K562 (cell line): Measurements from ENCODE around the gene ZBTB8A.

ENCODE experiments used
- CTCF ChIP-seq, 3 experiments: IDR thresholded peaks in 2 of 3; conservative IDR thresholded peaks in 1 of 3; 2 replicates each; pipeline ENCODE4 v1.5.1; 2011 to 2012; ENCODE audit warnings: low read length in 3 of 3, mild to moderate bottlenecking in 3 of 3, control low read depth in 2 of 3, improper control_type of control experiment in 1 of 3, inconsistent platforms in 1 of 3, low read depth in 1 of 3, mixed read lengths in 1 of 3, moderate library complexity in 1 of 3; ENCODE audit not compliant: insufficient read depth in 2 of 3
- EP400 ChIP-seq: fragments of 450-650 bp; IDR thresholded peaks from 2 replicates; pipeline ENCODE4 v1.6.1; 2017; ENCODE audit warnings: antibody characterized with exemption, mild to moderate bottlenecking, moderate library complexity
- ESRRB ChIP-seq: fragments of 250-450 bp; sonication (Bioruptor Pico); IDR thresholded peaks from 2 replicates; pipeline ENCODE4 v1.5.0; 2020; ENCODE audit warnings: mild to moderate bottlenecking, moderate library complexity, borderline replicate concordance
- EZH2 ChIP-seq: IDR thresholded peaks from 2 replicates; pipeline ENCODE4 v1.6.1; 2012; ENCODE audit warnings: low read depth, mild to moderate bottlenecking, inconsistent platforms, low read length, borderline replicate concordance
- FUS ChIP-seq: fragments of 200-400 bp; formaldehyde crosslinking; optimal IDR thresholded peaks from 2 replicates; pipeline ENCODE3; 2017; ENCODE audit warnings: low read depth, low read length
- GATAD2B ChIP-seq: fragments of 450-650 bp; IDR thresholded peaks from 2 replicates; pipeline ENCODE4 v1.6.1; 2017; ENCODE audit warnings: mild to moderate bottlenecking, borderline replicate concordance
- NRF1 ChIP-seq, 2 experiments: fragments of 450-650 bp; IDR thresholded peaks in 1 of 2; conservative IDR thresholded peaks in 1 of 2; 2 replicates each; pipeline ENCODE4 v1.6.1; 2014; ENCODE audit warnings: mild to moderate bottlenecking in 2 of 2
- SMC3 ChIP-seq: conservative IDR thresholded peaks from 2 replicates; pipeline ENCODE4 v1.6.1; 2011; ENCODE audit warnings: low read depth, low read length, improper control_type of control experiment; ENCODE audit not compliant: insufficient read depth
- SP2 ChIP-seq: IDR thresholded peaks from 2 replicates; pipeline ENCODE4 v1.6.1; 2011; ENCODE audit warnings: mild to moderate bottlenecking, low read depth, low read length, moderate library complexity; ENCODE audit not compliant: poor library complexity, severe bottlenecking; ENCODE audit errors: extremely low read depth
- STAG1 ChIP-seq: sonication (generic); formaldehyde crosslinking; IDR thresholded peaks from 2 replicates; pipeline ENCODE4 v1.5.0; 2020; ENCODE audit warnings: missing genetic modification reagents, borderline replicate concordance
- ZBTB8A ChIP-seq: fragments of 450-650 bp; IDR thresholded peaks from 2 replicates; pipeline ENCODE4 v1.6.1; 2018; ENCODE audit warnings: mild to moderate bottlenecking, moderate library complexity; ENCODE audit not compliant: partially characterized antibody
- ZNF77 ChIP-seq: fragments of 250-450 bp; sonication (Bioruptor Pico); IDR thresholded peaks from 2 replicates; pipeline ENCODE4 v1.5.0; 2020
- TF ChIP-seq, protein P1 (sequence below): fragments of 450-650 bp; formaldehyde crosslinking; IDR thresholded peaks from 2 replicates; pipeline ENCODE4 v1.4.0; 2022; ENCODE audit warnings: missing genetic modification characterization
- TF ChIP-seq, protein P2 (sequence below): sonication (generic); formaldehyde crosslinking; IDR thresholded peaks from 2 replicates; pipeline ENCODE4 v1.9.0; 2022; ENCODE audit warnings: mild to moderate bottlenecking, missing genetic modification reagents

DNA sequence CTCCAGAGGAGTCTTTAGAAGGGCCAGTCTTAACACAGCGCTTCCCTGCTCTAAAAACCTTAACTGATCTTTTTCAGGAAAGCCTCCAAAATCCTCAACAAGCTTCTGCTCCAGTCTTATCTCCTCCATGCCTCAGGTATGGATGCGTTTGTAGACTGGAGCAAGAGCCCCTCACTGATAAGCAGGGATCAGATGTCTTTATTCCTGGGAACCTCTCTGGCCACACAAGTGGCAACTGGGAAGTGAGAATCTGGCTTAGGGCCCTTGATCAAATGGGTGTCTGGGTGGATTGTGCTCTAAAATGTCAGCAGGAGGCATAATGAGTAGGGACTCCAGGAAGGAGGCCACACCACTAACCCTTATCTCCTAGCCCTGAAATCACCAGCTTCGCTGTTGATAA, 1.4 kb downstream of the ZBTB8A start:
- TF ChIP-seq SP2 = no peak
- no peak for TF ChIP-seq ZNF77 (CRISPR knock-in tag)
- TF ChIP-seq NRF1 (conservative IDR thresholded peaks at IDR 0.05 in 1 of 2, IDR thresholded peaks at IDR 0.05 in 1 of 2) = no peak
- no peak for TF ChIP-seq GATAD2B
- no peak for TF ChIP-seq SMC3
- TF ChIP-seq EP400 = no peak
- TF ChIP-seq, protein P1, sequence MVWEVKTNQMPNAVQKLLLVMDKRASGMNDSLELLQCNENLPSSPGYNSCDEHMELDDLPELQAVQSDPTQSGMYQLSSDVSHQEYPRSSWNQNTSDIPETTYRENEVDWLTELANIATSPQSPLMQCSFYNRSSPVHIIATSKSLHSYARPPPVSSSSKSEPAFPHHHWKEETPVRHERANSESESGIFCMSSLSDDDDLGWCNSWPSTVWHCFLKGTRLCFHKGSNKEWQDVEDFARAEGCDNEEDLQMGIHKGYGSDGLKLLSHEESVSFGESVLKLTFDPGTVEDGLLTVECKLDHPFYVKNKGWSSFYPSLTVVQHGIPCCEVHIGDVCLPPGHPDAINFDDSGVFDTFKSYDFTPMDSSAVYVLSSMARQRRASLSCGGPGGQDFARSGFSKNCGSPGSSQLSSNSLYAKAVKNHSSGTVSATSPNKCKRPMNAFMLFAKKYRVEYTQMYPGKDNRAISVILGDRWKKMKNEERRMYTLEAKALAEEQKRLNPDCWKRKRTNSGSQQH = no peak
- no peak for TF ChIP-seq EZH2
- TF ChIP-seq CTCF (IDR thresholded peaks at IDR 0.05 in 2 of 3, conservative IDR thresholded peaks at IDR 0.05 in 1 of 3; ENCODE audit: insufficient read depth in 2 of 3, low read depth in 1 of 3, low read length in 3 of 3) = no peak
- TF ChIP-seq, protein P2, sequence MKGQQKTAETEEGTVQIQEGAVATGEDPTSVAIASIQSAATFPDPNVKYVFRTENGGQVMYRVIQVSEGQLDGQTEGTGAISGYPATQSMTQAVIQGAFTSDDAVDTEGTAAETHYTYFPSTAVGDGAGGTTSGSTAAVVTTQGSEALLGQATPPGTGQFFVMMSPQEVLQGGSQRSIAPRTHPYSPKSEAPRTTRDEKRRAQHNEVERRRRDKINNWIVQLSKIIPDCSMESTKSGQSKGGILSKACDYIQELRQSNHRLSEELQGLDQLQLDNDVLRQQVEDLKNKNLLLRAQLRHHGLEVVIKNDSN = no peak
- TF ChIP-seq FUS = no peak
- TF ChIP-seq STAG1 = no peak
- TF ChIP-seq ESRRB (CRISPR knock-in tag) = no peak
- TF ChIP-seq ZBTB8A = no peak
